ENCODE results near the gene ARHGAP24.

The ARHGAP24 gene

GRCh38 chr4:85598936-85599335, 124.0 kb downstream of the ARHGAP24 start:
- DNase-seq (ENCODE audit: low read depth, low spot score), result no peak
- ChIA-PET POLR2A (no interaction called here), CTCF (interaction anchor here (0.7 kb wide), 1 partner anchor 15 kb away, joined by 3 read pairs; no protein-coding TSS in a partner anchor)
- no peak for TF ChIP-seq CTCF (IDR thresholded peaks at IDR 0.05; ENCODE audit: insufficient read depth, low read length, missing control alignments)
- no peak overlapping the region for H3K4me3 ChIP-seq (ENCODE audit: low read depth, low read length)

DNA sequence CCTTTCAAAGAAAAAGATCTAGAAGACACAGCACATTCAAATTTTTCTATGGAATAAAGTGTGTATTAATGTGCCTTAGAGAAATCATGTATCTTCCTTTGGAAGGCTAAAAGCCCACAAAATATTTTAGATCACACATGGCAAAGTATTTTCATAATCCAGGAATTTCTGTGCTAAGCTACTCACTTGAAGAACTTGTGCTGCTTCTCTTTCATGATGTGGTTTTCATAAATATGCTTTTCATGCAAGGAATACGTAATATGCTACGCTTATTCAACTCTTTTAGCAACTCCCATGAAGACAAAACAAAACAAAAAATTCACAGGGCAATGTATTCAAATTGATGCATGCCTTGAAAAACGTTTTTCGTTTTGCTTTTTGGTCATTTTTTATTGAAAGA, 125.6 kb downstream of the ARHGAP24 start:
- no peak for TF ChIP-seq CTCF (IDR thresholded peaks at IDR 0.05; ENCODE audit: insufficient read depth, low read length, missing control alignments)
- POLR2A ChIA-PET, result no interaction called here

DNA sequence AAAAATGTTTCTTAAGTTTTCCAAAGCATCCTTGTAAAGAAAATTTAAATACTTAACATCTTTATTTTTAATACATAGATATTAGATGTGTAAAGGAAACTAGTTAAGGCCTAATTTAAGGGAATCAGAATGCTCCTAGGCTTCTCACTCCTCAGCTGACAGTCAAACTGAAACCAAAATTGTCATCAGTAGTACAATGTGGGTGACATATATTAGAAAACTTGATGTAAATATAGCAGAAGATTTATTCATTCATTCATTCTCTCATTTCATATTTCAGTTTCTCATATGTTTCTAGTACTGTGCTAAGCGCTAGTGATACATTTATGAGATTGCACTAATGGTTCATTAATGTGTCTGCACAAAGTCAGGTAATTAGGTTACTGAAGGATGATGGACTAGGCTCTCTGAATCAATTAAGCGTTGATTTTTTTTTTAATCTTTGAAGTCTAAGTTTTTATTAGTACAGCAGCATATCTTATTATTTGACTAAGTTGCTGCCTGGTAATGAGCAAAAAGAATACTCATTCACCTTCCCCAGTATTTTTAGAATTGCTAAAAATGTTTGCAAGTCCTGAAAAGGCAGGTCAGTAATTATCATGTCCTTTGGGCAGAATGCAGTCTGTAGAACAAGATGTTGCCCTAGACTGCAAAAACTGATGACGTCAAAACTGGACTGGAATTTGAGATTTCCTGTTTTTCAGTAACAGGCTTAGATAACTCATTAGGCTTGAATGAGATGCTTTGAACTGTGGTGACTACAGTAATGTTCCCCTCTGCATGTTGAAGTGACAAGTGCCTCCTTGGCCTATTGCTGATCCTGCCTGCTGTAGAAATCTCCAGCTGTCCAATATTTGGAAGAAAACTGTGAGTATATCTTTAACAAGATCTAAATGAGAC, 128.7 kb downstream of the ARHGAP24 start:
- DNase-seq (ENCODE audit: low read depth, low spot score), result no peak
- H3K4me3 ChIP-seq (ENCODE audit: low read depth, low read length), result no peak overlapping the region
- POLR2A ChIA-PET, result no interaction called here
- no peak for TF ChIP-seq CTCF (IDR thresholded peaks at IDR 0.05; ENCODE audit: insufficient read depth, low read length, missing control alignments)
- CTCF ChIA-PET, result no interaction called here

More for the DNA sequence above, 125.6 kb downstream of the ARHGAP24 start:
- DNase-seq (ENCODE audit: low read depth, low spot score), result no peak
- no peak overlapping the region for H3K4me3 ChIP-seq (ENCODE audit: low read depth, low read length)
- CTCF ChIA-PET, result no interaction called here

- no peak for TF ChIP-seq CTCF (IDR thresholded peaks at IDR 0.05; ENCODE audit: insufficient read depth, low read length, missing control alignments)
- CTCF ChIA-PET, result no interaction called here
- POLR2A ChIA-PET, result no interaction called here
- no peak overlapping the region for H3K4me3 ChIP-seq (ENCODE audit: low read depth, low read length)
- DNase-seq (ENCODE audit: low read depth, low spot score), result no peak
Measured at GRCh38 chr4:85606505-85606904, 131.6 kb downstream of the ARHGAP24 start.

DNA sequence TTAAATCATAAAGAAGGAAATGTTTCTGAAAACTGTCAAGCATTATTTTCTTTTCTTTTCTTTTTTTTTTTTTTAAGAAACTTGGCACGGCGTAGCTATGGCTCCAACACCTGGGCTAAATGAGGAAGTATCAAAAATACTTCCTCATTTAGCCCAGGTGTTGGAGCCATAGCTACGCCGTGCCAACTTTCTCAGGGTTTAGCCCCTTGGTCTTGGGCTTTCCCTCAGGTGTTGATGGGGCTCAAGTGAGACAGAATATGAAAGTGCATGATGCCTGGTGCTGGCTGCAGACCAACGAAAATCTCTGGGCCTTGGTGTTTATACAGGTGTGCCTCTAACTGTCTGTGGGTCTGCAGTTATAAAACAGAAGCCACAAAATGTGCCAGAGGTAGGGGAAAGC, 132.7 kb downstream of the ARHGAP24 start:
- POLR2A ChIA-PET, result no interaction called here
- no peak for DNase-seq (ENCODE audit: low read depth, low spot score)
- TF ChIP-seq CTCF (IDR thresholded peaks at IDR 0.05; ENCODE audit: insufficient read depth, low read length, missing control alignments), result no peak
- no peak overlapping the region for H3K4me3 ChIP-seq (ENCODE audit: low read depth, low read length)
- CTCF ChIA-PET, result no interaction called here

GRCh38 chr4:85610450-85610849, 135.5 kb downstream of the ARHGAP24 start:
- no peak for TF ChIP-seq CTCF (IDR thresholded peaks at IDR 0.05; ENCODE audit: insufficient read depth, low read length, missing control alignments)
- ChIA-PET CTCF (no interaction called here), POLR2A (no interaction called here)
- H3K4me3 ChIP-seq (ENCODE audit: low read depth, low read length), result no peak overlapping the region
- no peak for DNase-seq (ENCODE audit: low read depth, low spot score)

Data from AG04449 (cell line).